ENCODE data around the gene PDIA6.

The PDIA6 gene

DNA sequence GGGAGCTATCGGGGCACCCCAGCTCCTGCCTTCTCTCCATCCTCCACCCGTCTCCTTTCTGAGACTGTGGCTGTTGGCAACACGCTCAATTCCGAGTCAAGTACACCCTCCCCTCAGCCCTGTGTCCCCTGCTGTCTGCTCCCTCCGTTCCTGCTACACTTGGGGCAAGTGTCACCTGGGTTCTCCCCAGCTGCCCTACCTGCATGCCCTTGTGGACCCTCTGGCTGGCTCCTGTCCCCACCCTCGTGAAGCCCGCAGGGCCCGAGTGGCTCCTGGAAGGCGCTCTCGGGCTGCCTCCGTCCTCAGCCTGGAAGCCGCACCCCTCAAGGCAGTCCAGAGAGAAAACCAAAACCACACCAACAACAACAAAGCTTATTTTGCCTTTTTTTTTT is 33.9 kb downstream of the PDIA6 start:
- DNase-seq: no peak

DNA sequence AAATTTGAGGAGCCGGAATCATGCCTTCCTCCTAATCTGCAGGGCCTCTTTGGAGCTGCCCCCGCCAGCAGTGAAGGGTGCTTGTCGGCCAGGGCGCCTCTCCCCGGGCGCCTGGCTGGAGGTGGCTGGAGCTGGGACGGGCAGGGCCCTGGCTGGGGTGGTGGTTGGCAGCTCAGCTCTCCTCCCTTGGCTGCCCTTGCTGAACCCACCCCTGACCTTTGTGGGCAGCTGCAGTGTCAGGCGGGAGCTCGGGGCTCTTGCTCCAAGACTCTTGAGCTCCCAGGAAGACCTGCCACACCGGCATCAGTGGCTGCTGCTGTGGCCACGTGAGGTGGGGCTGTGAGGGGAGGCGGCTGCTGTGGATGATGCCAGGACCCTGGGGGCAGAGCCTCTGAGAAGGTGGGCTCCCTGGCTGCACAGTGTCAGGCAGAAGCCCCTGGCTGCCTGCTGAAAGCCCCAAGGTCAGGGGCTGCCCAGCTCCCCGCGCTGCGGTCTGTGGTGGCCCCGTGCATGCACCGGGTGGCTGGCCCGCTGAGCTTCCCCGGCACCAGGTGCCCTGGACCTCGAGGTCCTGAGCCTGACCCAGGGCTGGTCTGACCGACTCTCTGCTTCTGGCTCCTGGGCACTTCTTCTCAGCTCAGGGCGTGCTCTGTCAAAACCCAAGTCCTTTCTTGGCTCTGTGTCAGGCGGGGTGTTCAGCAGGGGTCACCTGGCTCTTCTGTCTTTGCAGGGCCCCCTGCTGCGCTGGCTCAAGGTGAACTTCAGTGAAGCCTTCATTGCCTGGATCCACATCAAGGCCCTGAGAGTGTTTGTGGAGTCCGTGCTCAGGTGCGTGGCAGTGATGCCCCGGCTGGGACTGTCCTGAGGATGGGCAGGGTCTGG is 34.5 kb downstream of the PDIA6 start:
- no peak for DNase-seq

DNA sequence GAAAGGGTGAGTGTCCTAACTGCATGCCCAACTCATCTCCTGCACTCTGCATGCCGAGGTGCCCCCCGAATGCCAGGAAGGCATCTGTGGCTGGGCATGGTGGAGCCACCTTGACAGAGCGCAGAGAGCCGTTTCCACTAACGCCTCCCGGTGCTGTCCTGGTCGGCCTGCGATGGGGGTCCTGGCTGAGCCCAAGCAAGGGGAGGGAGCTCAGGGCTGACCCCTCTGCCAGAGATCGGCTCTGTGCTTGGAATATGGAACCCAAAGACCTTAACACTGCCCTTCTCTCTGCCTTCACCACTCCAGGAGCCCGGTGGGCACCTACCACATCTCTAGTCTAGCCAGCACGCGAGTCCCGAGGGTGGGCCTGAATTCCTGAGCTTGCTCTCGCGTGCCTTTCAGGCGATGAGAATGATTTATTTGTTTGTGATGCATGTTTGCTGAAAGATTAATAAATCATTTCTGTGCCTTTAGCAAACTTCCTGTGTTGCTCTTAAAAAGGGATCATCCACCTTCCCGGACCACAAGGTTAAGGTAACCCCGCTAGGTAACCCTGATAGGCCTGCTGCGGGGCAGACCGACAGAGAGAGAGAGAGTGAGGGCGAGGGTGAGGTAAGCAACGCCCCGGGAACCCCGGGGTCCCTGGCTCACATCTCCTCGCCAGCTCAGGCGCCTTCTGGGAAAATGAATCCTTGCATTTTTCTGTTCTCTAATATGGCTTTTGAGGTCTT is 35.3 kb downstream of the PDIA6 start:
- no peak for DNase-seq

DNA sequence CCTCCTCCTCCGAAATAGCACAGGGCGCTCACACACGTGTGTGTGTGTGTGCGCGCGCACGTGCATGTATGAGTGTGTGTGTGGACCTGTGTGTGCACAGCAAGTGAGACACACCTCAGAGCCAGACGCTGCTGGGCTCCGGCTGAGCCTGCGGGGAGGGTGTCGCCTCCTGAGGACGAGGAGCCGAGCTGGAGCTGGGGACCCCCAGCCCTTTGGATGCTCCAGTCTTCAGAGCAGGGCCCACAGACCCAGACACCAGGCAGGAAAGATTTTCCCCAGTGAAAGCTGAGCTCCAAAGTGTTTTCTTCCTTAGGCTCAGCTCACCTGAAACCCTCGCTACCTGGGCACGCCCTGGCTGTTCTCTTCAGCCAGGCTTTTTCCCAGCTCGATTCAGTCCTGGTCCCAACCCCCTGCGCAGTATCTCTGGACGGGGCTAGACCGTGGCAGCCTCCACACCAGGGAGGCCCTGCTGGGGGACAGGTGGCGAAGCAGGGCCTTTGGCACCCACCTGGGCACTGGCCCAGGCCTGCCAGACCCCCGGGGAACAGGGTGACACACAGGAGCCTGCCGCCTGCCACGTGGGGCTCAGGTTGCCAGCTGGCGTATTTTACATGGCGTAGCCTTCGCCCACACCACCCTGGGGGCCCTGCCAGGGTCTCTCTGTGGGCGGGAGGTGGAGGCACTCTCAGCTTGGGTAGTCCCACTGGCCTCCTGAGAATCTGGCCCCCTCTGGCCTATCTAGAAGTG is 36.2 kb downstream of the PDIA6 start:
- peak; percentile 34 for DNase-seq

DNA sequence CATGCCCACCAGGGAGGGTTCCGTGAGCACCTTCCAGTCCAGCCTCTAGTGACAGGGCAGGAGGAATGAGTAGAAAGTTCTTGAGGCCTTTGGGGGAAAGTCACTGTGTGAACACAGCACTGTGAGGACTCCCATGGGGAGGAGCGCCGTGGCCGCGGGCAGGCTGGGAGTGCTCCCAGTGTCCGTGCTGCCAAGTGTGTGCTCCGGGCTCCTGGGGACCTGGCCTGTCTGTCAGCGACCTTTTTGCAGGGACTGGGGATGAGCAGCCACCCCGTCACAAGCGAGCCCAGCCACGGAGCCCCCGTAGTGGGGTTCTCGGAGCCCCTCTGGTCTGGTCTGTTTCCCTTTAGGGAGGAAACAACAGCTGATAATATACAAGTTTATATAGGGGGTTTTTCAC is 36.8 kb downstream of the PDIA6 start:
- DNase-seq: no peak

DNA sequence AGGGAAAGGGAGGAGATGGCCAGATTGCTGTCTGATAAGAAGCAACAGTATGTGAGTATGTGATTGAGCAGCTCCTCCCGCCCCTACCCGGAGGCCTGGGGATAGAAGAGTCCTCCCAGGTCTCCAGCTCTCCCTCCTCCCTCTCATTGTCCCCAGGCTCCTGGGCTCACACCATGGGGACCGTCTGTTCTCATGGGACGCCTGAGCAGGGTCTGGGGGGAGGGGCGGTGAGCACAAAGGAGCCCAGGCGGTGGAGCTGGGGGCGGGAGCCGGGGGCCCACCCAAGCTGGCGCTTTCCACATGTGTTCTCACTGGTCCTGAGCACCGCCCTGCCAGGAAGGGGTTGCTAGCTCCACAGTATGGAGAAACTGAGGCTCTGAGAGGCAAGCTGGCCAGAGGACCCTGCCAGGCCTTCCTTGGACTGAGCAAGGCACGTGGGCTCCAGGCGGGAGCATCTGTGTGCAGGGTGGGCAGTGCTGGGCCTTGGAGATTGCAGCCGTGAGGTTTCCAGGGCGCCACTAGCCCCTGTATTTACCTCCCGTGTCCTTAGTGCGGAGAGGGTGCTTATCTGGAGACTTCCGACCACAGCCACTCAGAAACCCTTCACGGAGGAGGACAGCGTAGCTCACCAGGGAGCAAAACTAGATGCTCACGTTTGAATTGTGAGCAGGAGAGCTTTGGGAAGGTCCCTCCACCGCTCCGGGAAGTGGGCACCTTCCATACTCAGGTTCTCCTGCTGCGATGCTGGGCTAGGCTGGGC is 37.4 kb downstream of the PDIA6 start:
- DNase-seq: no peak

DNA sequence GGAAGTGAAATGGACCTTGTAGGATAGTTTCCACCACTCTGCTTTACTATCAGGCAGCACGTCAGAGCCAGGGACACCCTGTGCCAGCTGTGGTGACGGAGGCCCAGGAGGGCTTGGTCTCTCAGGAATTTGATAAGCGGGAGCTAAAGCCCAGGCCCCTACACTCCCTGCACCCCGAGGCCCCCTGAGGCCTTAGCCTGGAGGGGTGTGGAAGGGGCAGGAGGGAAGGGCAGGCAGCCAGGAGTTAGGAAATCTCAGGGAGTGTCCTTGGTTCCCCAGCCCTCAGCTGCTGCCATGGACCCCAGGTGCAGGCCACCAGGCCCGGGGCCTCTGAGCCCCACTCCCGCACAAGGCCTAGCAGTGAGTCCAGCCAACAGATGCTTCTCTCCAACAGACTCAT is 38.2 kb downstream of the PDIA6 start:
- no peak for DNase-seq

DNA sequence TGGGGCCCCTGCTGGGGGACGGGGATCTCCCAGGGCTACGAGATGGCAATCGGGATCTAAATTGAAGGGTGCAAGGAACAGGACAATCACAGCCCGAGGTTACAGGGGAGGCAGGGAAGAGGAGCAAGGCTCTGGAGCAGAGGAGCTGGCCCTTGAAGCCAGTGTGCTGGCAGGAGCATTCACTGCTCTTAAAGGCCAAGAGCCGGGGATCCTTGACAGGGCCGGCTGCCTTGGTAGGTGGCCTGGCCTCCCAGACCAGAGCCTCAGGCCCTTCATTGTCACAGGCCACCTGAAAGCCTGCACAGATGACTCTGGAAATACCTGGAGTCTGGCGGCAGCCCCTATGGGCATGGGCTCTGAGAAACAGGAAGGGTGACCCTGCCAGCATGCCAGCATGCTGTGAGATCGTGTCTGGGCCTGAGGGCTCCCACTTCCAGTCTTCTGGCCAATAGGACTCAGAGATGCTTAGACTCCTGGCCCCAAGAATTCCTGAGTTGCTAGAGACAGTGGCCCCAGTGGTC is 38.7 kb downstream of the PDIA6 start:
- DNase-seq: no peak

DNA sequence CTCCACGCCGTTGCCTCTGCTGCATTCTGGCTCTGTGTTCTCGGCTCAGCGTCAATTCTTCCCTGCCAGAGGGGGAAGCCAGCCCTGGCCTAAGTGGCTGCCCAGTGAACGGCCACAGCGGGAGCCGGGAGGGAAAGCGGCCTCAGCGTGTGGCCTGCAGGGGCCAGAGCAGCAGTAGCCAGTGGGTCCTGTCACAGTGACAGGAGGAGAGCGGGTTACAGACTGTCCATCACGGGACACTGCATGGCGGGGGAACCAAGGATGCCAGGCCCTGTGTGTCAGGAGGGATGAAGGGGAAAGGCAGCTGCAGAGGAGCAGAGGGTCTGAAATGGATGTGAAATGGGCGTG is 39.7 kb downstream of the PDIA6 start:
- DNase-seq: no peak

DNA sequence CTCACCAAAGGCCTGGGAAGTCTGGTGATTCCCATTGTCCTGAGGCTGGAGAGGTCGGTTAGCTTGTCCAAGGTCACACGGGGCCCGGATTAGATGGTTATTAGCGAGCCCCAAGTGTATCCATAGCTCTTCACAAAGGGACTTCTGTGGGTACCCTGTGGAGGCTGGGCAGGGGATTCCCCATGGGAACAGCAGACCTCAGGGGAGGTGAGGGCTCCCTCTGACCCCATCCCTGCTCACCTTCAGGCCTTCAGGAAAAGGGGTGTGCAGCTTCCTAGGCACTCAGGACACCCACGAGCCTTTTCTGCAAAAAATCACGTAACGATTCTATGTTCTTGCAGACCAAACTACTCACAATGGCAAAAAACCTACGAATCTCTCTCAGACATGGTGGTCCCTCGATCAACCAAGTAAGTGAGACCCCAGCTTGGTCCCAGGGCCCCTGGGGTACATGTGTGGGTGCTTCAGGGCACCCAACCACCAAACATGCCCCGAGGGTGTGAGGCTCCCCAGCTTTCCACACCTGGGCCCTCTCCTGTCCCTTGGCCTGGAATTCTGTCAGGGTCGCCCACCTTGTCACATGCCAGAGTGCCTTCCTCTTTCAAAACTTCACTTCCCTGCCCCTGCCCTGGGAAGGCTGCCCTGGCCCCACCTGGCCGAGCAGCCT is 40.3 kb downstream of the PDIA6 start:
- DNase-seq: no peak

DNA sequence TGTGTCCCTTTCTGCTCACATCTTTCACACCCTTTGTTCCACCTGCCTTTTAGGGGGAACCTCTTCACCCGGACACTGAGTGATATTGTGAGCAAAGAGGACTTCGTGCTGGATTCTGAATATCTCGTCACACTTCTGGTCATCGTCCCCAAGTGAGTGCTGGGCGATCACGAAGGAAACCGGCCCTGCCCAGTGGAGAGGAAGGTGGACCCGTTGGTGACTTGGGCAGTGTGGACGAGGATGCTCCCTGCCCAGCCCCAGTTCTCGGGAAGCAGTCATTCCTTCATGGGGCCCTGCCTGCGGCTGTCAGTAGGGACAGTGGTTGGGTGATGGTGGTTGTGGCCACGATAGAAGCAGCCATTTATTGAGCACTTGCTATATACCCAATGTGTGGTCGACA is 40.8 kb downstream of the PDIA6 start:
- DNase-seq: no peak

DNA sequence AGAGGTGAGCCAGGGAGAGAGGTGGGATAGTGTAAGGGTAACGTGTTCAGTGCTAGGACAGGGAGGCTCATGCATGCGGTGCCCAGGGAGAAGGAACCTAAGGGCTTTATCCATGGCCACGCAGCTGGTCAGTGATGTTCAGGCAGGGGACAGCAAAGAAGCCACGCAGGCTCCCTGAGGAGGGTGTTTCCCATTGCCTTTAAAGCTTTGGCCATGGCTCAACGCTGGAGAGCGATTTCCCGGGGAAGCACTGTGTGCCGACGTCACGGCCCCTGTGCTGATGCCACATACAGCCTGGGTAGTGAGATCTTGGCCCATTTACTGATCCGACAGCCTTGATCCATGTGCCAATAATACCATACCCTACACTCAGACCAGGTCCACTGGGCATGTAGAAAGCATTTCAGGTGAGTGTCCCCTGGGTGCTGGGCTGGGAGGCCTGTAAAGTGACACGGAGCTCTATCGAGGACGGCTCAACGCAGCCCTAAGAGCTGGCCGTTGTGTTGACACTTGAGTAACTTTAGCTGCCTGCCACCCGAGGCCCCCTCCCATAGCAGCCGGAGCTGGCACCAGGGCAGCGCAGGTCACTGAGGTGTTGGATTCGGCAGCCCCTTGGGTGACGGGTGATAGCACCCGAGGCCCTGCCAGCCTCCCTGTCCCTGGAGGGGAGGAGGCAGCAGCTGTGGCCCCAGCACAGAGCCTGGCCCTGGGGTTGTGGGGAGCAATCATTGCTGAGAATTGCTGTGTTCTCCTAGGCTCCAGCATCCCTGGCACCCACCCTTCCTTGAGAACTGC is 41.4 kb downstream of the PDIA6 start:
- no peak for DNase-seq

DNA sequence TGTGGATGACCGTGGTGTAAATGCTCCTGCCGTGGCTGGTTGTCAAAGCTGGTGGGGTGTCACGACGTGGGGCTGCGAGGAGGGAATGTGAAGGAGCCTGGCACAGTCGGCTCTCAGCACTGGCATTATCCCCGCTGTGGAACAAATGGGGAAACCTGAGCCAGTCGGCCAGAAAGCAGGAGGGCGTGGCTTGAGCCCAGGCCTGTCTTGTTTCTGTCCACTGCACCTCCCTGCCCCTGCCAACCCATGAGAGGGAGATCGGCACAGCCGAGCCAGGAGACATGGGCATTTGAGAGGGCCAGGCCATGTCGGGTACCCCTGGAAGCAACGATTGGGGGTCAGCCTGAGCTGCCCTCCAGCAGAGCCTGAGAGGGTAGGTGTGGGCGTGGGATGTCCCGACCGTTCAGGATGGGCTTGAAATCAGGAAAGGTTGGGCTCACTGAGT is 44.5 kb downstream of the PDIA6 start:
- no peak for DNase-seq

DNA sequence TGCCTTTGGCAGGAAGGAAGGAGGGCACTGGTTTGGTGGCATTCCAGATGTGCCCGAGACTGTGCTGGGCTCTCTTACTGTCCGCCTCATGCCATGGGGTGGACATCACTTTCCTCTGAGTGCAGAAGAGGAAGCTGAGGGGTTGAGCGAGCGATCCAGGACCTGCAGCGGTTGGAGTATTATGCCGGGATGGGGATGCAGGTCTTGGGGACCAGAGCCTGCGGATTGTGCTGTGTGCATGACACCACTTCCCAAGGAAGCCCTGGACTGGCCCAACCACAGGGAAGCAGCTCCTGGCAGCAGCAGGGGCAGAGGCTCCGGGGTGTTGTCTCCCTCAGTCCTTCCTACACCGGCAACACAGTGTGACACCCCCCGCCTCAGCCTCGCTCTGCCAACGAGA is 46.7 kb downstream of the PDIA6 start:
- DNase-seq: no peak

DNA sequence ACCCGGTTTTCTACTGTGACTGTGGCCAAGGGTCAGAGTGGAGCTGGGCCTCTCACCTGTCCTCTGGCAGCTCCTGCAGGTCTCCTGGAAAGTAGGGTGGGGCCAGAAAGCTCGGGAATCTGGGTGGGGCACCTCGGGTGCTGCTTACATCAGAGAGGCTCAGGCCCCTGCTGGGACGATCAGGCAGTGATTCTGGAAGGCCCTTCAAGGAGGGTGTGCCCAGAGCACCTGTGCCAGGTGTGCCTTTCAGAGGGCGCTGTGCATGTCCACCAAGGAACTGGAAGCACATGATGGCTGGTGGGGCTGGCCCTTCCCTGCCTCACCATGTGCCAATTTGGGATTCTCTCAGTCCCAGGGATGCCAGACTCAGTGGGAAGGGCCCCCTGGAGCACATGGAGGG is 47.1 kb downstream of the PDIA6 start:
- DNase-seq: no peak

DNA sequence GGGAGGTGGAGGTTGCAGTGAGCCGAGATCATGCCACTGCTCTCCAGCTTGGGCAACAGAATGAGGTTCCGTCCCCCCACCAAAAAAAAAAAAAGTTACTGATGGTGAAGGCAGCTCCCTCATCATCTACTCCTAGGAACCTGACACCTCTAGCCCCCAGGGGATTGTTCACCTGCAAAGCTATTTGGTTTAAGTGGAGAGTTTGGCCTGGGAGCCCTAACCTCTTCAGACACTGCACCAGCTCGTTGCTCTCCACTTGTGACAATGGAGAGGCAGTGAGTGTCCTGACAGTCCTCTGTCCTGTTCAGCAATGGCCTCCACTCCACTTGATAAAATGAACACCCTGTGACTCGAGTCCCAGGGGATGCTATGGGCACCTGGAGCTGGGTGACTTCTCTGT is 47.7 kb downstream of the PDIA6 start:
- no peak for DNase-seq

DNA sequence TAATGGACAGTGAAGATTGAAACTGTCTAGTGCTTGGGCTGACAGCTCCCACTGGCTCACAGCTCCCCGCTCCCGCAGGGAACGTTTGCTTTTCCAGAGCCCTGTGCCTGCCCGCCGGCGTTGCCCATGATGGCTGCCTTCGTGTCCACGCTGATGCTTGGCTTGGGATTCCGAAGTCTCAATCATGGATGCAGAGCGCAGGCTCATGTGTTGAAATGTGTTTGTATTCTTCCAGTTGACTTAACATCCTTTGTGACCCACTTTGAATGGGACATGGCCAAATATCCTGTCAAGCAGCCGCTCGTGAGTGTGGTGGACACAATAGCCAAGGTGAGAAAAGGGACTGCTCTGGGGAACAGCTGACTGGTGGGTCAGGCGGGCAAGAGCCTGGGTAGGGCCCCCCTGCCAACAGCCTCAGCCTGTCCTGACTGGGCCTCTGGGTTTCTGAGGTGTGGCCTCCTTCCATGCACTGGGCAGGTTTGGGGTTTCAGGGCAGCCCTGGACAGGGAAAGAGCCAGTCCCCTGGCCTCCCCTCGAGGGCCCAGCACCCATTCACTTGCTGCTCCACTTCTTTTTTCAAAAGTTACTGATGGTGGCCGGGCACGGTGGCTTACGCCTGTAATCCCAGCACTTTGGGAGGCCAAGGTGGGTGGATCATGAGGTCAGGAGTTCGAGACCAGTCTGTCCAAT is 48.3 kb downstream of the PDIA6 start:
- no peak for DNase-seq

DNA sequence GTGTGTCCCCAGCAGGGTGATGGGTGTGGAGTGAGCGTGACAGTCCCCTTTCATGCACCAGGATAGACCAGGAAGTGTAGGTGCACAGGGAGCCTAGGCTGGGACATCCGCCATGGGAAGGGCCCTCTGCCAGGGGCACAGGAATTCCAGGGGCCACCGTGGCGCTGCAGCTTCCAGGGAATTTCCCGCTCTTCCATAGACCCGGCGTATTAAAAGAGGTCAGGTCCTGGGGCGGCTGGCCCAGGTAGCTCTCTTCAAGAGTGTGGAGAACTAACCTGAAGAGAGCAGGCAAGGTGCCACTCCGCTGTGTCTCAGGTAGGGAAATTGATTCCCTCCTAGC is 49.2 kb downstream of the PDIA6 start:
- no peak for DNase-seq

DNA sequence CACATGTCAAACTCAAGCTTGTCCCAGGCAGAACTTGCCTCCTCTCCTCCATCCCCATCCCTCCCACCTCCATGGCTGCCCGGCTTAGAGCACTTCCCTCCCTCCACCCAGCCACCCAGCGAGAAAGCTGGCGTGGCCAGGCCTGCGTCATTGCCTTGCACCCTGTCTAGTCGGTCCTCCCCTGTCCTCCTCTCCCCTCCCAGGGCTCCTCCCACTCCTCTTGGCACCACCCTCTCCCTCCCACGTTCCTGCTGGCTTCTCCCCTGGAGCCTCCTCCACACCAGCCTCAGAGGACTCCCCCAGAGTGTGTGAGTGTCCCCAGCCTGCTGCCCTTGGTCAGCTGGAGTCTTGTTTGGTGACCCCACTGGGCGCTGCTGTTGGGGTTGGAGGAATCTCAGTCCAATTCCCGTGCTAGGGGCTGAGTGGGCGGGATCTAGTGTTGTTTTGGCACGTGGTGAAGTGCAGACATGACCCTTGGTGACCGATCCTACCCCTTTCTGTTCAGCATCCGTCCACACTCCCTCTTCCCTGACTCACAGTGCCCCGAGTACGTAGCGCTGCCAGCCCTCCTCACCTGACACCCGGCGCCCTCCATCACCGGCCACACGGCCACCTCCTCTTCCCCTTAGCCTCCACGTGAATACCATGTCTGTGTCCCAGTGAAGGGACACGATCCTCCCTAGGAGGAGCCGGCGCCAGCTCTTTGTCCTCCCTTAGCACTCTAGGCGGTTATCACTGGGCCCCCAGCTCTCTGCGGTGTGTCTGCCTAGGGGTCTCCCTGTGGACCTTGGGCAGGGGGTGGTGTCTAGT is 49.7 kb downstream of the PDIA6 start:
- no peak for DNase-seq

DNA sequence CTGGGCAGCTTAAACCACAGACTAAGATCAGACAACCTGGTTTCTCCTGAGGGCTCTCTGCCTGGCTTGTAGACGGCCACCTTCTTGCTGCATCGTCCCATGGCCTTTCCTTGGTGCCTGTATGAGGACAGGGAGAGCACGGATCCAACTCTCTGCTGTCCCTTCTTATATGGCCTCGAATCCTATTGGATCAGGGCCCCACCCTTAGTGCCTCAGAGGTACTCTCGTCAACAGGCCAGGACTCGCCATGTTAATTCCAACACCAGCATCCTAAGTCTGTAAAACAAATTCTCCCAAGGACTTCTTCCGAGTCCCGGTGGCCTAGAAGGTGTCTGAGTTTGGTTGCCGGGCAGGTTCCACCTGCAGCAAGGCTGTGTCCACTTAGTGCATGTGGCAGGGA is 51.0 kb downstream of the PDIA6 start:
- DNase-seq: no peak
